ENCODE data around the gene RFK.

Gene RFK

GRCh38 chr9:76426807-76427419 lies 32.7 kb upstream of the RFK start:
- Histone ChIP-seq H3K27ac (ENCODE audit: insufficient read depth, low read depth, low read length, poor library complexity, severe bottlenecking) (no peak overlapping the region), H3K27me3 (ENCODE audit: control insufficient read depth, insufficient read depth, low read length, poor library complexity, severe bottlenecking) (no peaks in the 10 kb centered on the region), H3K36me3 (ENCODE audit: control insufficient read depth, insufficient read depth, low read length) (no peaks in the 10 kb centered on the region), H3K4me1 (ENCODE audit: control insufficient read depth, insufficient read depth, low read length) (no peaks in the 10 kb centered on the region), H3K9me3 (ENCODE audit: control insufficient read depth, low read length) (no peaks in the 10 kb centered on the region), H3K4me3 (ENCODE audit: insufficient read depth, low read depth, low read length) (no peak overlapping the region)
- 92 to 95% methylated on average over 7 of the region's 7 CpGs for WGBS, 2 experiments

- no peaks in the 10 kb centered on the region for H3K4me1 ChIP-seq (ENCODE audit: control insufficient read depth, insufficient read depth, low read length)
- 90 to 99% methylated on average over 6 to 8 of the region's 8 CpGs for WGBS, 2 experiments
- no peaks in the 10 kb centered on the region for H3K27me3 ChIP-seq (ENCODE audit: control insufficient read depth, insufficient read depth, low read length, poor library complexity, severe bottlenecking)
- no peaks in the 10 kb centered on the region for H3K9me3 ChIP-seq (ENCODE audit: control insufficient read depth, low read length)
- H3K27ac ChIP-seq (ENCODE audit: insufficient read depth, low read depth, low read length, poor library complexity, severe bottlenecking) = no peak overlapping the region
- H3K4me3 ChIP-seq (ENCODE audit: insufficient read depth, low read depth, low read length) = no peak overlapping the region
- H3K36me3 ChIP-seq (ENCODE audit: control insufficient read depth, insufficient read depth, low read length) = no peaks in the 10 kb centered on the region
Measured at GRCh38 chr9:76425677-76426453, 31.6 kb upstream of the RFK start.

- no peak overlapping the region for H3K27ac ChIP-seq (ENCODE audit: insufficient read depth, low read depth, low read length, poor library complexity, severe bottlenecking)
- H3K4me1 ChIP-seq (ENCODE audit: control insufficient read depth, insufficient read depth, low read length) = no peaks in the 10 kb centered on the region
- WGBS, 2 experiments = 91 to 92% methylated on average over 4 of the region's 4 CpGs
- H3K4me3 ChIP-seq (ENCODE audit: insufficient read depth, low read depth, low read length) = no peak overlapping the region
- H3K36me3 ChIP-seq (ENCODE audit: control insufficient read depth, insufficient read depth, low read length) = no peaks in the 10 kb centered on the region
- H3K9me3 ChIP-seq (ENCODE audit: control insufficient read depth, low read length) = no peaks in the 10 kb centered on the region
- H3K27me3 ChIP-seq (ENCODE audit: control insufficient read depth, insufficient read depth, low read length, poor library complexity, severe bottlenecking) = no peaks in the 10 kb centered on the region
Measured at GRCh38 chr9:76424491-76424890, 30.3 kb upstream of the RFK start.

GRCh38 chr9:76423216-76424177 lies 29.3 kb upstream of the RFK start:
- no peaks in the 10 kb centered on the region for H3K4me1 ChIP-seq (ENCODE audit: control insufficient read depth, insufficient read depth, low read length)
- H3K9me3 ChIP-seq (ENCODE audit: control insufficient read depth, low read length) = no peaks in the 10 kb centered on the region
- WGBS, 2 experiments = 50 to 100% methylated on average over 1 to 2 of the region's 2 CpGs

GRCh38 chr9:76419782-76420380 lies 25.7 kb upstream of the RFK start:
- H3K4me3 ChIP-seq (ENCODE audit: insufficient read depth, low read depth, low read length) = no peak overlapping the region
- H3K9me3 ChIP-seq (ENCODE audit: control insufficient read depth, low read length) = no peaks in the 10 kb centered on the region
- H3K36me3 ChIP-seq (ENCODE audit: control insufficient read depth, insufficient read depth, low read length) = no peaks in the 10 kb centered on the region
- WGBS, 2 experiments = 94 to 96% methylated on average over 2 of the region's 2 CpGs
- H3K27me3 ChIP-seq (ENCODE audit: control insufficient read depth, insufficient read depth, low read length, poor library complexity, severe bottlenecking) = no peaks in the 10 kb centered on the region
- H3K27ac ChIP-seq (ENCODE audit: insufficient read depth, low read depth, low read length, poor library complexity, severe bottlenecking) = no peak overlapping the region
- H3K4me1 ChIP-seq (ENCODE audit: control insufficient read depth, insufficient read depth, low read length) = no peaks in the 10 kb centered on the region

More at GRCh38 chr9:76423216-76424177, 29.3 kb upstream of the RFK start:
- Histone ChIP-seq H3K4me3 (ENCODE audit: insufficient read depth, low read depth, low read length) (no peak overlapping the region), H3K27ac (ENCODE audit: insufficient read depth, low read depth, low read length, poor library complexity, severe bottlenecking) (no peak overlapping the region), H3K36me3 (ENCODE audit: control insufficient read depth, insufficient read depth, low read length) (no peaks in the 10 kb centered on the region), H3K27me3 (ENCODE audit: control insufficient read depth, insufficient read depth, low read length, poor library complexity, severe bottlenecking) (no peaks in the 10 kb centered on the region)

GRCh38 chr9:76417394-76417793 lies 23.2 kb upstream of the RFK start:
- Histone ChIP-seq H3K36me3 (ENCODE audit: control insufficient read depth, insufficient read depth, low read length) (no peaks in the 10 kb centered on the region), H3K4me3 (ENCODE audit: insufficient read depth, low read depth, low read length) (no peak overlapping the region), H3K27me3 (ENCODE audit: control insufficient read depth, insufficient read depth, low read length, poor library complexity, severe bottlenecking) (no peaks in the 10 kb centered on the region), H3K27ac (ENCODE audit: insufficient read depth, low read depth, low read length, poor library complexity, severe bottlenecking) (no peak overlapping the region), H3K4me1 (ENCODE audit: control insufficient read depth, insufficient read depth, low read length) (no peaks in the 10 kb centered on the region), H3K9me3 (ENCODE audit: control insufficient read depth, low read length) (no peaks in the 10 kb centered on the region)
- WGBS, 2 experiments = 0% methylated on average over 1 of the region's 1 CpG

GRCh38 chr9:76415731-76416130 lies 21.5 kb upstream of the RFK start:
- H3K4me1 ChIP-seq (ENCODE audit: control insufficient read depth, insufficient read depth, low read length) = no peaks in the 10 kb centered on the region
- no peak overlapping the region for H3K4me3 ChIP-seq (ENCODE audit: insufficient read depth, low read depth, low read length)
- no peak overlapping the region for H3K27ac ChIP-seq (ENCODE audit: insufficient read depth, low read depth, low read length, poor library complexity, severe bottlenecking)
- no peaks in the 10 kb centered on the region for H3K36me3 ChIP-seq (ENCODE audit: control insufficient read depth, insufficient read depth, low read length)
- H3K27me3 ChIP-seq (ENCODE audit: control insufficient read depth, insufficient read depth, low read length, poor library complexity, severe bottlenecking) = no peaks in the 10 kb centered on the region
- no peaks in the 10 kb centered on the region for H3K9me3 ChIP-seq (ENCODE audit: control insufficient read depth, low read length)

- no peaks in the 10 kb centered on the region for H3K36me3 ChIP-seq (ENCODE audit: control insufficient read depth, insufficient read depth, low read length)
- no peak overlapping the region for H3K4me3 ChIP-seq (ENCODE audit: insufficient read depth, low read depth, low read length)
- H3K4me1 ChIP-seq (ENCODE audit: control insufficient read depth, insufficient read depth, low read length) = no peaks in the 10 kb centered on the region
- H3K9me3 ChIP-seq (ENCODE audit: control insufficient read depth, low read length) = no peaks in the 10 kb centered on the region
- no peaks in the 10 kb centered on the region for H3K27me3 ChIP-seq (ENCODE audit: control insufficient read depth, insufficient read depth, low read length, poor library complexity, severe bottlenecking)
- H3K27ac ChIP-seq (ENCODE audit: insufficient read depth, low read depth, low read length, poor library complexity, severe bottlenecking) = no peak overlapping the region
- WGBS, 2 experiments = 90 to 93% methylated on average over 2 of the region's 2 CpGs
Measured at GRCh38 chr9:76415154-76415553, 20.9 kb upstream of the RFK start.

GRCh38 chr9:76414661-76415060 lies 20.4 kb upstream of the RFK start:
- Histone ChIP-seq H3K4me3 (ENCODE audit: insufficient read depth, low read depth, low read length) (no peak overlapping the region), H3K36me3 (ENCODE audit: control insufficient read depth, insufficient read depth, low read length) (no peaks in the 10 kb centered on the region), H3K9me3 (ENCODE audit: control insufficient read depth, low read length) (no peaks in the 10 kb centered on the region), H3K27me3 (ENCODE audit: control insufficient read depth, insufficient read depth, low read length, poor library complexity, severe bottlenecking) (no peaks in the 10 kb centered on the region), H3K27ac (ENCODE audit: insufficient read depth, low read depth, low read length, poor library complexity, severe bottlenecking) (no peak overlapping the region), H3K4me1 (ENCODE audit: control insufficient read depth, insufficient read depth, low read length) (no peaks in the 10 kb centered on the region)
- WGBS, 2 experiments = 83 to 85% methylated on average over 4 of the region's 4 CpGs

GRCh38 chr9:76413658-76414057 lies 19.4 kb upstream of the RFK start:
- no peaks in the 10 kb centered on the region for H3K36me3 ChIP-seq (ENCODE audit: control insufficient read depth, insufficient read depth, low read length)
- H3K4me3 ChIP-seq (ENCODE audit: insufficient read depth, low read depth, low read length) = no peak overlapping the region
- H3K27ac ChIP-seq (ENCODE audit: insufficient read depth, low read depth, low read length, poor library complexity, severe bottlenecking) = no peak overlapping the region
- no peaks in the 10 kb centered on the region for H3K9me3 ChIP-seq (ENCODE audit: control insufficient read depth, low read length)
- no peaks in the 10 kb centered on the region for H3K4me1 ChIP-seq (ENCODE audit: control insufficient read depth, insufficient read depth, low read length)
- H3K27me3 ChIP-seq (ENCODE audit: control insufficient read depth, insufficient read depth, low read length, poor library complexity, severe bottlenecking) = no peaks in the 10 kb centered on the region

Data from ectodermal cell (in vitro differentiated cells).